Measurements from ENCODE around the gene MCM3AP.

MCM3AP gene

DNA sequence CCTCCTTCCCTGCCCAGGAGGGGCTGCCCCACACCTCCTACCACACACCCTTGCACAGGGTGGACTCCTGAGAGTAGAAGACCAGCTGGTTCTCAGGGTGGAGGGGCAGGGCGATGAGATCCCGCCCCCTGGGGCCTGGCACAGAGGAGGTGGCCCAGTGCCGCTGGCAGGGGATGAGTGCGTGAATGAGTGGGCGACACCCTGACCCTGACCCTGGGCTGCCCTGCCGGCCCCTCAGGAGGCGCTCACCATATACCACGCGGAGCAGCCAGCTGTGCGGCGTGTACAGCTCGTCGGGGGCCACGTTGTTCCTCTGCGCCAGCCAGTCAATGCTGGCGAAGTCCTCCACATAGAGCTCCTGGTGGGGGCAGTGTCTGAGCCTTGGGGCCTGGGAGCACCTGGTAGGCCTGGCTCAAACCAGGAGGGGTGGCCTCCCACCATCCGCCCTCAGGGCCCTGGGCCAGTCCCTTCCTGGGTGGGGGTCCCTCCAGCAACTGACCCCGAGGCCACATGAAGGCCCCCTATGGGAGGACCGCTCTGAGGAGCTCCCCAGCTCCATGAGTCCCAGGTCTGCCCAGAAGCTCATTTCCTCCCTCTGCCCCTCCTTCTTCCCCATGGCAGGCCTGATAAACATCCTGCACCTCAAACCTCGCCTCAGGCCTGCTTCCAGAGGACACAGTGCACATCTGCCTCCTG, 69.8 kb downstream of the MCM3AP start:
- DNase-seq = no peak

DNA sequence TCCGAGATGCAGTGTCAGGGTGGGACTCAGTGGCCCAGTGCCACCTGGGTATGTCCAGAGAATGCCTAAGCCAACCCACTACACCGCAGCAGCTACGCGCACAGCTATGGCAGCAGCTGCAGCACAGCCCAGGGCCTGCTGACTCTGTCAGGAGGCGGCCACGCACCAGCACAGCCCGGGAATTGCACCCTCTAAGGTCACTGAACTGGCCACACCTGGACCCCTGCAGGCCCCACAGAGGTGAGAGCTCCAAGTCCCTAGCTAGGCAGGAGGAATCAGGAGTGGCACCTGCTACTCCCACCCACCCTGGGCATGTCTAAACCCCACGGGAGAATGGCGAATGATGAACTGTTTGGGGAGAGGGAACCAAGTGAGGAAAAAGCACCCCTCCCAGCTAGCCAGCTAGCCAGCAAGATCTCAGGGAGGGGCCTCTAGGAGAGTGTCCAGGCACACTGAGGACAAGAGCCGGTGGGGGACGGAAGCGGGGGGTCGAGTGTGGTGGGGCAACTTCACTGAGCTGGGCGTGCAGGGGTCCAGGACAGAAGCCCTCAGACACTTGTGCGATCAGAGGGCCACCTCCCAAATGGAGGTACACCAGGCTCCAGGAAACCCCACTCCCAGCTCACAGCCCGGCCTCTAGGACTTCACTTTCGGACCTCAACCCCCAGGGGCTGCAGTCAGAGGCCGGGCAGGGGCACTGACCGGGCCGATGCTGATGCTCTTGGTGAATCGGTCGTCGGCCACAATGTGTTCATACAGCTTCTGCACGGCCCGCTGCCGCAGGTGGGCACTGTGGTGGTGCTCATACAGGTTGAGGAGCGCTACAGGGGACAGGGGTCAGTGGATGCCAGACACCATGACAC, 70.7 kb downstream of the MCM3AP start:
- DNase-seq = no peak

DNA sequence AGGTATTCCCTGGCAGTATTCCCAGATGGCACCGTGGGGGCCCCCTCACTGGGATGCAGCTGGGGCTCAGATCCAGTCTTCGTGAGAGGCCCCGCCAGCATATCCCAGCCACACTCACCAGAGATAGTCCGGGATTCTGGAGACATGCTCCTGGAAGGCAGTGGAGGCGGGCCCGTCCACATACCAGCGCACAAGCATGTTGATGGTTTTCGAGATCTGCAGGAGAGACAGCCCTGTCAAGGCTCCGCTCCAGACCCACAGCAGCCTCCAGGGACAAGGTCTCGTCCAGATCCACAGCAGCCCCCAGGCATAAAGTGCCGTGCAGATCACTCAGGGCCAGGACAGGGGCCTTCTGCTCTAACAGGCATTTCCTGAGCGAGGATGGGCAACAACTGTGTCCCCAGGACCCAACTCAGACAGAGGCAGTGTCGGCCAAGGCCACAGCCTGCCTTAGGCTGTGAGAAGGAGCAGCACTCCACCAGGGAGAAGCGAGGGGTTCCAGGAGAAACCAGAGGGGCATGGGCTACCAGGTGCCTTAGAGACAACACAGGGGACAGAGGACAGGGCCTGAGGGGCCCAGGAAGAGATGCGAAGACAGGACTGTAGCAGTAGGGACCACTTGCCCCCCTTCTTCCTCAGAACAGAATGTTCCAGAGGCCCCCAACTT, 71.7 kb downstream of the MCM3AP start:
- no peak for DNase-seq

DNA sequence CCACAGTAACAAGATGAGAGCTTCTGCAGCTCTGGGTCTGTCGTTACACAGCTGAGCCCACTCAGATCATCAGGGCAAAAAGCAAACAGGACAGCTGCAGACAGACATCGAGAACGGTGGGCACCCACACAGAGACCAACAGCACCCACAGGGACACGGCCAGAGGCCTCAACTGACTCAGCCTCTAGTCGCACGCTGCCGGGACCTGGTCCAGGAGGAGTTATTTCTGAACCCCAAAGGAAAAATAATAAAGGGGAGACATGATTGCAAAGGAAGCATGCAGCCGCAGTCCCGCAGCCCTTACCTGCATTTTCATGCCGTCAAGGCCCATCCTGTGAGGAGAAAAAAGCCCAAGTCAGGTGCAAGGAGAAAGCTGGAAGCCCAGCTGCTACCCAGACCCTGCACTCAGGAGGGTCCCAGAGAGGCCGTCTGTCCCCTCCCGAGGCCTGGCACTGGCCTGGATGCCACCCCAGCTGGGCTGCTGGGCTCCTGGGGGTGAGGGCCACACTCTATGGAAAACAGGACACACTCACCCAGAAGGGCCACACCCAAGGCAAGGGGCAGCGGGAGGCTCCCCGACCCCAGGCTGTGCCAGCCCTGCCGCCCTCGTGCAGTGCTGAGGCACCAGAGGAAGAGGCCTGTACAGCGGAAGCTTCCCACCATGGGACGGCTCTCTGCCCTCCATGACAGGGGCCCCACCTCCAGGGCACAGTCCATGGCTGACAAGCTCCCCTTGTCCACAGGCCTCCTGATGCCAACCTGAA, 72.5 kb downstream of the MCM3AP start:
- no peak for DNase-seq

DNA sequence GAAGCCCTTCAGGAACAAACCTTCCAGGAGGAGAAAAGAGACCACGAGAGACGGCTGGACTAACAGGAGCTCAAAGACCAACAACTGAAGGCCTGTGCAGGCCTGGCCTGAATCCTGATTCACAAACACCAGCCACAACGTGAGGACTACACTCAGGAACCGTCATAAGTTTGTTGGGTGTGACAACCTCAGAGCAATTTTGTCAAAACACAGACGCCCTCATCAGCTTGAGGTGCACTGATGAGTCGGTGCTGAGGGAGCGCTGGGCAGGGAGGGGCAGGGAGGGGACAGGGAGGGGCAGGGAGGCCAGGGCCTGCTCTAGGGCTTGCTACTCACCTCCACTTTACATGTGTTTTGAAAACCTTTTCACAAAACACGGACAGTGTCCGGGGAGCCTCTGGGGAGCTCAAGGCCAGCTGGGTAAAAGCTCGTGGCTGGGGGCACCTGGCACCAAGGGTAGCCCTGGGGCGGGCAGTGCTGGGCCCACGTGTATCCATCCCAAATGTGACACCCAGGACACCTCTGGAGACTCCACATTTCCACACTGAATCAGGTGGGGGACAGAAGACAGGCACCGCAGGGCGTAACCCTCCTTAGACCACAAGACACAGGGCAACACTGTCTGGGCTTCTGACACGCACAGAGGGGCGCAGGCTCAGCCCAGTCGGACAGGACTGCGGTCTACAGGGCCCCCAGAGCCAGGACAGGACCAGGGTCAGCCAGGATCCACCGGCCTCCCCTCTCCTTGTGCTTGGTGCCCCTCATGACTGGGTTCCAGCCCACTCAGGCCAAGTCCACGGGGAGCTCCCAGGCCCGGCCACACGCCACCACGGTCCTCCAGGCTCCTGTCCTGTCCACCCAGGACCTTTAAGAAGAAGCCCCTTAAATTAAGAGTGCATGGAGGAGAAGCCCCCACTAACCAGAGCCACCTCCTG, 73.4 kb downstream of the MCM3AP start:
- no peak for DNase-seq

DNA sequence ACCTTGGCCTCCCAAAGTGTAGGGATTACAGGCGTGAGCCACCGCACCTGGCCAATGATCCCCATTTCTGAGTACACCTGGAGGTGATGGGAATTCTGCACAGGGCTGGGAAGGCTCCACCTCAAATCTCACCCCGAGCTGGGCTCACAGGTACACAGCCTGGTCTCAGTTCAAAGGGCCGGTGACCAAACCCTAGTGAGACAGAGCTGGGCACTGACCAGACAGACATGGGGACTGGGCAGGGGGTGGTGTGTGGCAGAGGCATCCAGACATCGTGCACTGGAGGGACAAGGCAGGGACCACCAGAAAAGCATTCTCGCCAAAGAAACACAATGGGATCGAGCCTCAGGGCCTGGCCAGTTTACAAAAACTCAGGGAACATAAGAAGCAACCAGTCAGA, 74.0 kb downstream of the MCM3AP start:
- no peak for DNase-seq

DNA sequence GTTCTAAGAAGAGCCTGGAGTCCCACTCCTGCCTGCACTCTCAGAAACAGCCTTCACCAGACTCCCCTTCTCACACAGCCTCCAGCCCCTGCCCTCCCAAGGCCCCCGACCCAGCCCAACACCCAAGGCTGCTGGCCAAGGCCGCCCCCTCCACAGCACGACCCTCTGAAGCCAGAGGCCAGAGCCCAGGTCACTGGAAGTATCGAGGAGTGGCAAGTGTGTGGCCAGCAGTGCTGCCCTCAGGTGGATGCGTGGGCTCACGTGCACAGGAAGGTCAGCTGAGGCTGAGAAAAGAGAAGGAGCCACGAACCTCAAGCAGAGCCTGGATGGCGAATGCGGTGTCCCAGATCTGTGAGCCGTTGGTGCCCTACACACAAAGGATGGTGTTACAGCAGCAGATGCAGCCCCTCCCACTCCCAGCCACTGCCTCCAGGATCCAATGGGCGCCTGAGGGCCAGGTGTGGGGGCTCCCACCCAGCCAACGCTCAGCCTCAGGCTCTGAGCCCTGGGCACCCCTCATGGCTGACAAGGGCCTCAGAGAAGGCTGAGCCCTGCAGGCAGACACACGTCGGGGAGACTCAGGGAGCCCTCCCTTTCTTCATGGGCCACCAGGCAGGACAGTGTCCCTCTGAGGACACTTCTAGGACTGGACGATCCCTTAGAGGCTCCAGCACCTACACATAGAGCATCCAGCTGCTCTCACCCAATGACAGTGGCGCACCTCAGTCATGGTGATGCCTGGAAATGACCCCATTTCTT, 74.9 kb downstream of the MCM3AP start:
- DNase-seq = no peak

DNA sequence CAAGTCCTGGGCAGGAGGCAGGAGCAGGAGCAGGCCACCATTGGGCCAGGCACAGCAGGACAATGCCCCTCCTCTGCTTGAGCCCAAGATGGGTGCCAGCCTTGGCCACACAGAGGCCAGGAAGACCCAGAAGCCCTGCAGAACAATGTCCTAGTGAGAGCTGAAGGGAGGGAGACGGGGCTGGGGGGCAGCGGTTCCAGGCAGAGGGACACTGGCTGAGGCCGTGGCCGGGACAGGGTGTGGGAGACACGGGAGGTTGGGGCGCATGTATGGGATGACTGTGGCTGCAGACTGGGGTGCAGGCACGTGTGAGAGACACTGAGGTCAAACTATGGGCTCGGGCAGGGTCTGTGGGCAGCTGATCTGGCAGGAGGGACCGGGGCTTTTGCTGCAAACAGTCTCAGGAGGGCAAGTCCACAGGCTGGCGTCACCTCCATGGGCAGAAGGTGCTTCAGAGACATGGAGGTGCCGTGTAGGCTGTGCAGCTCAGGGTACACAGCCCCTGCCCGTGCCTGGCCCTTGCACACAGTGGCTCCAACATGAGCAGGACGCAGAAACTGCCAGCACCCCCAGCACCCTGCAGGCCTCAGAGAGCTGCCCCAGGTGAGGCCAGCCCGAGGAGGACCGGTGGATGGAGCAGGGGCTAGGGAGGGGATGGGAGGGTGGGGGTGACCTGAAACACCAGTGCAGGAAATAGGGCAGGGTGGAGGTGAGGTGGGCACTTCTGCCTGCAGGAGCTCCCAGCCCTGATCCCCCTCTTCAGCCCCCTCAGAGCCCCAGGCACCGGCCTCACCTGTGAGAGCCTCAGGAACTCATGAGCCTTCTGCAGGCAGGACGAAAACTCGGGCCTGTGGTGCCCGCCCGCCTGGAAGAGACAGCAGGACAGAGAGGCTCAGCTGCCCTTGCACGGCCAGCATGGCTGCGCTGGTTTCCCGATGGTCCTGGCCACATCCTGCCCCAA, 76.4 kb downstream of the MCM3AP start:
- DNase-seq = no peak

DNA sequence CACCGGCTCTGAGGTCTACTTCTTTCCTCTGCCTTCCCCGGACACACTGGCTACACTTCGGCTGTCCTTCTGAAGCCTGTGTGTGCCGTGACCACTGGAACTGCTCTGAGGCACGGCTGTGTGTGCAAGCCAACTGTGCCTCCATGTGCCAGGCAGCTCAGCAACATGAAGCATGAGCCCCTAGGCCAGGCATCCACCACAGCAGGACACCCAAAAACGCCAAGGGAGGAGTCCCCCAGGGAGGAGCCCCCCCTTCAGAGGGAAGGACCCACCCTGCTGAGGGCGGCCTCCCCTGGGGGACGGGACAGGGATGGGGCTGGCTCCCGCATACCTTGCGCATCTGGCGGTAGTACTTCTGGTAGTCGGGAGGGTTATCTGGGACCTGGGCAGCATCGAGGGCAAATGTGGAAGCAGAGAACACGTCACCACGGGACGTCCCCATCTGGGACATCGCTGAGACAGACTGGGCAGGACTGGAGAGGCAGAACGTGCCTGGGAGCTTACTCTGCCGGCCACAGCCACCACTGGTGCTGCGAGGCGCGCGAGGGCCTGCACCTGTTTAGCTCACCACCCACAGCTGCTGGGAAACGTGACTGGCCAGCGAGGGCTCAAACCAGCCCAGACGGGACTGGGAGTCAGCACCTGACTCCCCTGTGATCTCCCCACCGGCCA, 77.4 kb downstream of the MCM3AP start:
- DNase-seq = no peak

DNA sequence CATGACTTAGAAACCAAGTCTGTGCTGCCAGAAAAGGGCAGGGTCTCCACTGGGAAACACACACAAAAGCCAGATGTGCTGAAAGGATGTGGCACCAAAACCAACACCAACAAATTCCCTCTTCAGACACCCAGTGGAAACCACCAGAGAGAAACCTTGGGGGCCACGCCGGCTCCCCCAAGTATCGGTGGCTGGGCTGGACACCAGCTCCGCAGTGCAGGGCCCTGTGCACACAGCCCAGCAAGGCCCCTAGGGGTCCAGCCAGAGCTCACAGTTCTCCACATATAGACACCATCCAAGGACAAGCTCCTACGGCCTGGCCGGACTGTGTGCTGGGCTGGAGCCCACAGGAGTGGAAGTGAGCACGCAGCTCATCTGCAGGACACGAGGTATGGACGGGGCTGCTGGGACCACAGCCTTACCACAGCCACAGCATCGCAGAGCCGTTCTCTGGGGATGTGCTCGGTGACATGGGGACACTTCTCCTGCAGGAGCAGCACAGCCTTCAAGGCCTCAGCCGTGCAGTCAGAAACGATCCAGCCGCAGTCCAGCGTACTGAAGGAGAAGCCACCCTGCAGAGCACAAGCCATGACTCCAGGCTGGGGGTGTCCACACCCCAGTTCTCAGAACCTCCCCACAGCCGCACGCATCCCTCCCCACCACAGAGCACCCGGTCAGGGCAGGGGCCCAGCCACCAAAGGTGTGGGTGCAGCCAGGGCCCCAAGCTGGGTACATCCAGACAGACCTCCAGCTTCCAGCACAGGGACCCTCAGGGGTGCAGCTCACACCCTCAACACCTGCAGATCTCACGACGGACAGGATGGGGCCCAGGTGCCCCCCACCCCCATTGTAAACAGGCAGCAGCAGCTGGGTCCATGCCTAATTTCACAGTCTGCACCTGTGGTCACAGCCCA, 78.1 kb downstream of the MCM3AP start:
- DNase-seq = no peak

DNA sequence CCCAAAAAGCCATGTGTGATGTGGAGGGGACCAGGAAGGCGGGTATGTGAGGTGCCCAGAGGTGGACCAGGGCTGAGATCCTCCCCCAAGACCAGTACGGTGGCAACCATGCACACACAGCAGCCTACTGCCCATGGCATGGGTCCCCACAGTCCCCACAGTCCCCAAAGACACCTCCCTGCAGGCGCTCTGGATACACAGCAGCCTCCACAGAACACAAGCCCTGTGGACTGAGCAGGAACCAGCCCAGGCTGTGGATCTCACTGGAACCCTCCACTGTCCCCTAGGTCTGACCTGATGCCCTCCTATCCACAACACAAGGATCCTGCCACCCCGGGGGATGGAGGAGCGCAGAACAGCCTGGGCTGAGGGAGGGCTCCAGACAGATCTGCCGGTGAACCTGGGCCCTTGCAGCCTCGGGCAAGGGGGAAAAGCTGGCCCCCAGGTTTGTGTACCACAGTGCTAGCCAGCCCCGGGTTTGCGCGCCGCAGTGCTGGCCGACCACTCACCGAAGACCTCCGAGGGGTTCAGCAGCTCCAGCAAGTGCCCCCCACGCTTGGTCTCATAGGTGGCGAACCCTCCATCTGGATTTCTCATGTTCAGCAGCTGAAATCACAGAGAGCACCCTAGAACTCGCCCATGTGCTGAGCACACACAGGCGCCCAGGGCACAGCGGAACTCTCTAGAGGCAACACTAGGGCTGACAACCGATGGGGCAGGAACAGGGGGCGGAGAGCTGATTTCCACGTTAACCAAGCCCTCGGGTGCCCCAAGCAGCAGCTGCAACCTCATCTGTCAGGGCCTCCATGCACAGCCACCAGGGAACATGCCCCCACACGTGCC, 79.0 kb downstream of the MCM3AP start:
- DNase-seq = no peak

DNA sequence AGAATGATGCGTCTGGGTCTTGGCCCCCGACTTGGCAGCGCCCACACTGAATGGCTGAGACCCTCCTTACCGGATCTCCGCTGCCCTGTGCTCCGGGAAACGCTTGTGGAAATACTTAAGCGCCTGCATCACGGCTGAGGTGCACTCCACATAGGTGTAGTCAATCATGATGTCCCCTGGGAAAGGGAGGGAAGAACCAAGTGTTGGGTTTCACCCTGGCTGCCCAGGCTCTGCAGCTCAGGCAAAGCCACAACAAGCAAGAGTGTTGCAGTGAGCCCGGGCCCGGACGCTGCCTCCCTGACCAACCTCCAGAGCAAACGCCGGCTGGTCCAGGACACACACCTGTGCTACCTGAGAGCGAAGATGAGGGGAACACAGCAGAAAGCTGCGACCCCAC, 79.6 kb downstream of the MCM3AP start:
- DNase-seq = no peak

DNA sequence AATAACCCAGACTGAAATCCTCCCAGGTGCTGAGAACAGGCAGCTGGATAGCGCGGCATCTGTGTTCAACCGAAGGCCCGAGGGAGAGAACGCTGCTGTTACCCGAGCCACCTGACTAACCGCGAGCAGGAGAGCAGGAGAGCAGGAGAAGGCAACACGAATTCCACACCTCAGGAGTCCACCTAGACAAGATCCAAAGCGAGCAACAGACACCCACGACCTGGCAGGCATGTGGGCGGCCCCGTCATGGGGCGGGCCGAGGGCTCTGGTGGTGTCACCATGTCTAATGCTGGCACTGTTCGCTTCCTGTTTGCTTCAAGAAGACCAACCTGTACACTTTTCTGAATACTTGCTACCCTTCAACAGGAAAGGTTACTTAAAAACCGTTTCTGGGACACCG, 80.2 kb downstream of the MCM3AP start:
- no peak for DNase-seq

DNA sequence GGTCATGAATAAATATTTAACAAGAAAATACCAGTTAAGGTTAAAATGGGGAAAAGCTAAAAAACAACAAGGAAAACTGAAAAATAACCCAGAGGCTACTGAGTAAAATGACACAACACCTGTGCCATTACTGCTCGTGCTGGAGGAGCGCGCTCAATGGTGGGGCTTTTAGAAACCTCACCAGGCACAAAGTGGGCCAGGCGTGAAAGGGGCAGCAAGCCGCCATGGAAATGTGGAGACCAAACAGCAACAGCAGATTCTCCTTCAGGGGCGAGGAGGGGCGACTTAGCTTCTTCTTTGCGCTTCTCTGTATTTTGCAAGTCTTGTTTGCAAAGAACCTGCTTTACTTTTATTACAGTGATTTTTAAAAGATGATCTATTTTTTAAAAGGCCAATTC, 82.2 kb downstream of the MCM3AP start:
- DNase-seq = no peak

DNA sequence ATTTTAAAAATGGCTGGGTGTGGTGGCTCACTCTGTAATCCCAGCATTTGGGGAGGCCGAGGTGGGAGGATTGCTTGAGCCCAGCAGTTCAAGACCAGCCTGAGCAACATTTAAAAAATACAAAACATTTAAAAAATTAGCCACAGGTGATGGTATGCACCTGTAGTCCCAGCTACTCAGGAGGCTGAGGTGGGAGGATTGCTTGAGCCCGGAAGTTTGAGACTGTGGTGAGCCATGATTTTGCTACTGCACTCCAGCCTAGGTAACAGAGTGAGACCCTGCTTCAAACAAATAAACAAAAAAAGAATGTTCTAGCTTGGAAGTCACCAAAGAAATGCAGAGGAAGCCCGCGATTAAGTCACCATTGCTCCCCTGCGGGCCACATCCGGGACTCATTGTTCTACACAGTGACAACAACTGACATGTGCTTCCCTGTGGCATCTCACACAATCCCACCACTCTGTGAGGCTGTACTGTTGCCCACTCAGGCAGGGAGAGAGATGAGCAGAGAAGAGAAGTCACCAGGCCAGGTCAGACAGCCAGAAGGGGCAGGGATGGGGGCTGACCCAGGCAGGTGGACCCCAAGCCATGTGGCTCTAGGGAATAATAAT, 82.7 kb downstream of the MCM3AP start:
- DNase-seq = no peak

Data from inflammatory macrophage (primary cell).